Uterus (tissue), 4 donors: Measurements from ENCODE around the gene C6orf89. TPM values are rescaled to one million over a fixed set of nuclear protein-coding genes. Genes with fewer than 3 reads are reported as not detected.
"Not testable (repeated sequence)": the region's sequence is repeated elsewhere in the genome, so short reads cannot be mapped to it uniquely, and the experiment has no call there.

Experiments
- DNase-seq, 2 donors: peaks; one replicate each; pipeline ENCODE4 v3.0.0-alpha.2; 2019 to 2020
- H3K27ac ChIP-seq, 2 donors: fragments of 200-600 bp; sonication (generic); 1 replicate in 1 of 2; 2 replicates in 1 of 2; pipeline ENCODE4 v1.5.1; 2016 to 2018
- H3K27me3 ChIP-seq, 2 donors: fragments of 200-600 bp; sonication (generic); one replicate each; pipeline ENCODE4 v1.5.1; 2018 to 2019; ENCODE audit warnings: control low read depth in 1 of 2
- H3K36me3 ChIP-seq, 2 donors: fragments of 200-600 bp; sonication (generic); one replicate each; pipeline ENCODE4 v1.5.1; 2019; ENCODE audit warnings: control low read depth in 1 of 2
- H3K4me1 ChIP-seq, 2 donors: fragments of 200-600 bp; sonication (generic); one replicate each; pipeline ENCODE4 v1.5.1; 2018 to 2019; ENCODE audit warnings: control low read depth in 1 of 2
- H3K4me3 ChIP-seq, 2 donors: fragments of 200-600 bp; sonication (generic); 1 replicate in 1 of 2; 2 replicates in 1 of 2; pipeline ENCODE4 v1.5.1; 2018 to 2019; ENCODE audit warnings: mild to moderate bottlenecking in 1 of 2
- H3K9me3 ChIP-seq, 2 donors: fragments of 200-600 bp; sonication (generic); one replicate each; pipeline ENCODE4 v1.5.1; 2019; ENCODE audit warnings: control low read depth in 1 of 2
- CTCF ChIP-seq, 4 experiments: fragments of 200-600 bp in 2 of 4; fragments of 450-650 bp in 2 of 4; sonication (generic) in 2 of 4; IDR thresholded peaks; one replicate each; pipeline ENCODE4 v1.5.1; 2016 to 2019; ENCODE audit warnings: antibody characterized with exemption in 4 of 4, mild to moderate bottlenecking in 2 of 4, moderate library complexity in 1 of 4
- POLR2A ChIP-seq, 2 donors: fragments of 450-650 bp; IDR thresholded peaks; one replicate each; pipeline ENCODE4 v1.6.1; 2016; ENCODE audit warnings: antibody characterized with exemption in 2 of 2, mild to moderate bottlenecking in 1 of 2, moderate library complexity in 1 of 2
- intact Hi-C: fragments of 100-400 bp; cut with DNase I; formaldehyde crosslinking; loops from one replicate; pipeline ENCODE4 v1.15.1; 2023; ENCODE audit warnings: low total_unique reads
- total RNA-seq, 4 donors: library from RNA; depleted of rRNA in 3 of 4; stranded (reverse); fragments of >200 nt in 3 of 4; gene quantifications; one replicate each; pipeline versions ENCODE4 v1.1.0 to v1.2.4, GENCODE V29; 2014 to 2023
- donor health status: DM: yes; HTN: yes; CAD: no.

Gene C6orf89
- total RNA-seq, 4 donors from 2014 or later = 21.3 to 67.9 (median 42.6) TPM

GRCh38 chr6:36888115-36888643 is 2.4 kb downstream of the C6orf89 start:
- Histone ChIP-seq H3K27me3 (no peaks in the 10 kb centered on the region), H3K36me3 (no peaks in the 10 kb centered on the region), H3K9me3 (no peaks in the 10 kb centered on the region), H3K4me3 (no peak overlapping the region), H3K27ac (no peak overlapping the region), H3K4me1 (peaks cover 6 to 7% of the 10 kb centered on the region in 2 donors)
- DNase-seq = no peak
- TF ChIP-seq CTCF (IDR thresholded peaks at IDR 0.05) (no peak), POLR2A (IDR thresholded peaks at IDR 0.05) (no peak)
- intact Hi-C loops = loop anchor here (10.0 kb wide), 1 partner anchor 127 kb away; no protein-coding TSS in a partner anchor

GRCh38 chr6:36888654-36889481 is 3.1 kb downstream of the C6orf89 start:
- Histone ChIP-seq H3K4me3 (no peak overlapping the region), H3K4me1 (peaks cover 6 to 7% of the 10 kb centered on the region in 2 donors), H3K27ac (no peak overlapping the region), H3K36me3 (no peaks in the 10 kb centered on the region), H3K9me3 (no peaks in the 10 kb centered on the region), H3K27me3 (no peaks in the 10 kb centered on the region)
- TF ChIP-seq POLR2A (IDR thresholded peaks at IDR 0.05) = no peak
- no peak for TF ChIP-seq CTCF (IDR thresholded peaks at IDR 0.05)
- no peak for DNase-seq
- intact Hi-C loops = loop anchor here (10.0 kb wide), 1 partner anchor 126 kb away; no protein-coding TSS in a partner anchor

GRCh38 chr6:36890112-36890663 is 4.4 kb downstream of the C6orf89 start:
- Histone ChIP-seq H3K9me3 (no peaks in the 10 kb centered on the region), H3K4me1 (peaks cover 3 to 6% of the 10 kb centered on the region in 2 donors), H3K36me3 (no peaks in the 10 kb centered on the region), H3K27ac (no peak overlapping the region), H3K27me3 (no peaks in the 10 kb centered on the region), H3K4me3 (no peak overlapping the region)
- intact Hi-C loops = no loop called here
- no peak for TF ChIP-seq CTCF (IDR thresholded peaks at IDR 0.05)
- no peak for TF ChIP-seq POLR2A (IDR thresholded peaks at IDR 0.05)
- no peak for DNase-seq

- H3K27ac ChIP-seq, H3K9me3 ChIP-seq, H3K27me3 ChIP-seq, intact Hi-C loops, H3K4me1 ChIP-seq, H3K4me3 ChIP-seq, H3K36me3 ChIP-seq, DNase-seq: not testable (repeated sequence)
These were observed 5.4 kb downstream of the C6orf89 start for GRCh38 chr6:36891153-36891552.

- Histone ChIP-seq H3K27ac (no peak overlapping the region), H3K9me3 (no peaks in the 10 kb centered on the region), H3K4me3 (no peak overlapping the region), H3K4me1 (no peaks in the 10 kb centered on the region), H3K27me3 (no peaks in the 10 kb centered on the region), H3K36me3 (no peaks in the 10 kb centered on the region)
- intact Hi-C loops = no loop called here
- TF ChIP-seq POLR2A (IDR thresholded peaks at IDR 0.05) = no peak
- no peak for TF ChIP-seq CTCF (IDR thresholded peaks at IDR 0.05)
- DNase-seq = no peak
These were observed 8.5 kb downstream of the C6orf89 start for GRCh38 chr6:36893976-36894932.
